Measurements from ENCODE around the gene LAMA4. TPM values are rescaled to one million over a fixed set of nuclear protein-coding genes. Genes with fewer than 3 reads are reported as not detected.

The LAMA4 gene
- total RNA-seq, 1 donor from 2014 or later: 102 TPM

DNA sequence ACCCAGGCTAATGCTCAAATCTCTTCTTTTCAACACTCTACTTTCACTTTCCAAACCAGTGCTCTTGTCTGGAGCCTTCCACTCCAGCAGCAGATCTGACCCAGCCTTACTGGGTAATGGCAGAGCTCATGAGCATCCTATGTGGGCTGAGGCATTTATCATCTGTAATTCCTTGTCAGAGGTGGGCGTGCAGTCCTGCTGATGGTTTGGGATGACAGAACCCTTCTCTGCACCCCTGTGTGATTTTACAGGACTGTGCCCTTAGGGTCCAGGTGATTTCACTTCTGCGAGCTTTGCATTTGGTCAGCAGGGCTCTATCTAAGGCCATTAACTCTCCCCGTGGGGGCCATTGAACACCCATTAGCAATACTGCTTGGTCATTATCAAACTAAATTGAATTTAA is 55.4 kb downstream of the LAMA4 start:
- no peak for DNase-seq (ENCODE audit: low spot score)
- no peak overlapping the region for H3K27ac Mint-ChIP-seq (ENCODE audit: unreplicated experiment)
- H3K27me3 Mint-ChIP-seq (ENCODE audit: low read depth): no peaks in the 10 kb centered on the region
- H3K9me3 Mint-ChIP-seq (ENCODE audit: low read depth): peaks cover 2% of the 10 kb centered on the region
- H3K36me3 Mint-ChIP-seq (ENCODE audit: low read depth): peaks cover 9% of the 10 kb centered on the region
- no peak overlapping the region for H3K4me3 Mint-ChIP-seq (ENCODE audit: unreplicated experiment)
- TF ChIP-seq, protein P1, sequence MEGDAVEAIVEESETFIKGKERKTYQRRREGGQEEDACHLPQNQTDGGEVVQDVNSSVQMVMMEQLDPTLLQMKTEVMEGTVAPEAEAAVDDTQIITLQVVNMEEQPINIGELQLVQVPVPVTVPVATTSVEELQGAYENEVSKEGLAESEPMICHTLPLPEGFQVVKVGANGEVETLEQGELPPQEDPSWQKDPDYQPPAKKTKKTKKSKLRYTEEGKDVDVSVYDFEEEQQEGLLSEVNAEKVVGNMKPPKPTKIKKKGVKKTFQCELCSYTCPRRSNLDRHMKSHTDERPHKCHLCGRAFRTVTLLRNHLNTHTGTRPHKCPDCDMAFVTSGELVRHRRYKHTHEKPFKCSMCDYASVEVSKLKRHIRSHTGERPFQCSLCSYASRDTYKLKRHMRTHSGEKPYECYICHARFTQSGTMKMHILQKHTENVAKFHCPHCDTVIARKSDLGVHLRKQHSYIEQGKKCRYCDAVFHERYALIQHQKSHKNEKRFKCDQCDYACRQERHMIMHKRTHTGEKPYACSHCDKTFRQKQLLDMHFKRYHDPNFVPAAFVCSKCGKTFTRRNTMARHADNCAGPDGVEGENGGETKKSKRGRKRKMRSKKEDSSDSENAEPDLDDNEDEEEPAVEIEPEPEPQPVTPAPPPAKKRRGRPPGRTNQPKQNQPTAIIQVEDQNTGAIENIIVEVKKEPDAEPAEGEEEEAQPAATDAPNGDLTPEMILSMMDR (IDR thresholded peaks at IDR 0.05): no peak
- H3K4me1 Mint-ChIP-seq (ENCODE audit: low read depth): peaks cover 21% of the 10 kb centered on the region

GRCh38 chr6:112198582-112198981 is 55.8 kb downstream of the LAMA4 start:
- Mint-ChIP-seq H3K4me3 (ENCODE audit: unreplicated experiment) (no peak overlapping the region), H3K27ac (ENCODE audit: unreplicated experiment) (no peak overlapping the region), H3K9me3 (ENCODE audit: low read depth) (peaks cover 2% of the 10 kb centered on the region), H3K27me3 (ENCODE audit: low read depth) (no peaks in the 10 kb centered on the region), H3K4me1 (ENCODE audit: low read depth) (peaks cover 20% of the 10 kb centered on the region), H3K36me3 (ENCODE audit: low read depth) (peaks cover 9% of the 10 kb centered on the region)
- no peak for DNase-seq (ENCODE audit: low spot score)
- TF ChIP-seq, protein P1 (IDR thresholded peaks at IDR 0.05): no peak

GRCh38 chr6:112197636-112198035 is 56.7 kb downstream of the LAMA4 start:
- TF ChIP-seq, protein P1 (IDR thresholded peaks at IDR 0.05): no peak
- Mint-ChIP-seq H3K27me3 (ENCODE audit: low read depth) (no peaks in the 10 kb centered on the region), H3K36me3 (ENCODE audit: low read depth) (peaks cover 9% of the 10 kb centered on the region), H3K27ac (ENCODE audit: unreplicated experiment) (no peak overlapping the region), H3K4me3 (ENCODE audit: unreplicated experiment) (no peak overlapping the region), H3K9me3 (ENCODE audit: low read depth) (peaks cover 2% of the 10 kb centered on the region), H3K4me1 (ENCODE audit: low read depth) (peaks cover 19% of the 10 kb centered on the region)
- DNase-seq (ENCODE audit: low spot score): no peak

DNA sequence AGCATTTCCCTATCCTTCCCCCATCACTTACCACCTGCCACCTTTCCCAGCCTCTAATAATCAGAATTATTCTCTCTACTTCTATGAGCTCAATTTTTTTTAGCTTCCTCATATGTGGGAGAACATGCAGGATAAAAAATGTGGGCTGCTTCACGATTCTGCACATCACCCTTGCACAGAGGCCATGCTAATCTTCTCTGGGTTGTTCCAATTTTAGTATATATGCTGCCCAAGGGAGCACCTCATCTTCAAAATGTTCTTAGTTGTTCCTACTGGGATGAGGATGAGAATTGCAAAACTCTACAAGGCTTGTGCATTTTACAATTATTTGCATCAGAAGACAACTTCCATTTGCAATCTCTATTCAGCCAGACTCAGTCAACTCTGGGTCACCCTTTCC is 58.1 kb downstream of the LAMA4 start:
- TF ChIP-seq, protein P1 (IDR thresholded peaks at IDR 0.05): no peak
- no peak overlapping the region for H3K27ac Mint-ChIP-seq (ENCODE audit: unreplicated experiment)
- no peak for DNase-seq (ENCODE audit: low spot score)
- no peak overlapping the region for H3K4me3 Mint-ChIP-seq (ENCODE audit: unreplicated experiment)
- peaks cover 11% of the 10 kb centered on the region for H3K36me3 Mint-ChIP-seq (ENCODE audit: low read depth)
- H3K9me3 Mint-ChIP-seq (ENCODE audit: low read depth): peaks cover 2% of the 10 kb centered on the region
- peaks cover 12% of the 10 kb centered on the region for H3K4me1 Mint-ChIP-seq (ENCODE audit: low read depth)
- no peaks in the 10 kb centered on the region for H3K27me3 Mint-ChIP-seq (ENCODE audit: low read depth)

DNA sequence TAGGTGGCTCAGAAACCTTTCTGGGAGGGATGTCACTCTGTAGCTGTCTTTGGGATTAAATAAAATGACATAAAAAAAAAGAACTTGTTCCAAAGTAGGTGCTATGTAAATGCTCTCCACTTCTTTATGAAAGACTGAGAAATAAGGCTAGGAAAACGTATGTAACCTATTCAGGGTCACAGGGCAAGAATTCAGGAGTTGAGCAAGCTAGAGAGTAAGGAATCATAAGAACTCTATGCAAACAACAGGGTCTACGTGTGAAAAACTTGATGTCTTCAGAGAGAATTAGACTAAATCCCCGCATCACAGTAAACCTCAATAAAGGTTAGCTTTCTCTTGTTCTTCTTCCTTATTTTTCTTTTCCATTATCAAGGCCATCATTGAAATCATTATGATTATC is 59.2 kb downstream of the LAMA4 start:
- Mint-ChIP-seq H3K36me3 (ENCODE audit: low read depth) (peaks cover 10% of the 10 kb centered on the region), H3K27me3 (ENCODE audit: low read depth) (no peaks in the 10 kb centered on the region), H3K4me3 (ENCODE audit: unreplicated experiment) (no peak overlapping the region), H3K4me1 (ENCODE audit: low read depth) (peaks cover 17% of the 10 kb centered on the region), H3K27ac (ENCODE audit: unreplicated experiment) (no peak overlapping the region), H3K9me3 (ENCODE audit: low read depth) (peaks cover 2% of the 10 kb centered on the region)
- DNase-seq (ENCODE audit: low spot score): no peak
- TF ChIP-seq, protein P1 (IDR thresholded peaks at IDR 0.05): no peak
